Panc1 (cell line): ENCODE measurements around the gene STPG1. TPM values are rescaled to one million over a fixed set of nuclear protein-coding genes. Genes with fewer than 3 reads are reported as not detected.

Experiments
- ATAC-seq: fragments of 200-7000 bp; cut with Tn5 transposase; 2 replicates; pipeline ENCODE4 v1.9.1; 2020; ENCODE audit warnings: mild to moderate bottlenecking, moderate library complexity
- BruUV-seq: library from RNA; stranded (reverse); fragments of 400-500 nt; replicated peaks from 2 replicates; lab custom pipeline; 2021; lab: Mats Ljungman, UMichigan
- CTCF ChIA-PET: fragments of 300-600 bp; sonication (Branson Sonifier 250); formaldehyde crosslinking; loops from one replicate; lab custom pipeline; 2022; ENCODE audit warnings: antibody characterized with exemption; lab: Charles Lee
- POLR2A ChIA-PET: fragments of 300-600 bp; sonication (Branson Sonifier 250); formaldehyde crosslinking; loops from one replicate; lab custom pipeline; 2022; ENCODE audit warnings: antibody characterized with exemption; lab: Charles Lee
- DNase-seq: peaks from one replicate; pipeline ENCODE4 v3.0.0-alpha.2; 2010; ENCODE audit warnings: low read depth, low spot score
- H3K27ac ChIP-seq: 2 replicates; pipeline ENCODE4 v1.5.1; 2011; ENCODE audit warnings: mild to moderate bottlenecking, low read length, inconsistent platforms
- H3K27me3 ChIP-seq: fragments of 200-500 bp; sonication (Bioruptor generic); 2 replicates; pipeline ENCODE4 v1.6.0; 2014; ENCODE audit warnings: low read length, inconsistent platforms; ENCODE audit not compliant: control insufficient read depth, insufficient read depth
- H3K36me3 ChIP-seq: fragments of 200-500 bp; sonication (Bioruptor generic); 2 replicates; pipeline ENCODE4 v1.5.1; 2014; ENCODE audit warnings: inconsistent platforms, mild to moderate bottlenecking, low read length, moderate library complexity; ENCODE audit not compliant: control insufficient read depth, insufficient read depth
- H3K4me1 ChIP-seq: 2 replicates; pipeline ENCODE4 v1.5.1; 2011; ENCODE audit warnings: inconsistent platforms, mild to moderate bottlenecking, low read length, moderate library complexity; ENCODE audit not compliant: control insufficient read depth, insufficient read depth
- H3K4me3 ChIP-seq, 2 experiments: 2 replicates each; pipeline ENCODE4 v1.5.1; 2011 to 2012; ENCODE audit warnings: low read depth in 2 of 2, low read length in 2 of 2, mild to moderate bottlenecking in 2 of 2, inconsistent platforms in 1 of 2, moderate library complexity in 1 of 2
- H3K9me3 ChIP-seq: fragments of 200-500 bp; sonication (Bioruptor generic); 2 replicates; pipeline ENCODE4 v1.5.1; 2014; ENCODE audit warnings: low read depth, mild to moderate bottlenecking, inconsistent platforms, low read length, moderate library complexity; ENCODE audit not compliant: control insufficient read depth, insufficient read depth
- CTCF ChIP-seq: fragments of 450-650 bp; IDR thresholded peaks from 2 replicates; pipeline ENCODE4 v1.5.1; 2017; ENCODE audit warnings: mild to moderate bottlenecking
- POLR2AphosphoS5 ChIP-seq: IDR thresholded peaks from 2 replicates; pipeline ENCODE4 v1.6.1; 2012; ENCODE audit warnings: mild to moderate bottlenecking, low read depth, low read length, moderate library complexity
- REST ChIP-seq, 2 experiments: IDR thresholded peaks; 2 replicates each; pipeline ENCODE4 v1.6.1; 2011 to 2012; ENCODE audit warnings: low read depth in 2 of 2, control low read depth in 1 of 2, low read length in 1 of 2, mild to moderate bottlenecking in 1 of 2, moderate library complexity in 1 of 2; ENCODE audit not compliant: insufficient read depth in 1 of 2
- SIN3A ChIP-seq: IDR thresholded peaks from 2 replicates; pipeline ENCODE4 v1.6.1; 2012; ENCODE audit warnings: low read depth, mild to moderate bottlenecking, low read length, moderate library complexity, borderline replicate concordance; ENCODE audit not compliant: insufficient read depth
- TCF7L2 ChIP-seq: IDR thresholded peaks from 2 replicates; pipeline ENCODE4 v1.6.1; 2011; ENCODE audit warnings: mild to moderate bottlenecking, low read depth, low read length, inconsistent platforms
- in situ Hi-C: cut with HindIII; loops from 2 replicates; pipeline ENCODE4 v1.10.0; 2016; ENCODE audit warnings: low sequenced_read_pairs, low pct_unique_long_range_greater_than_20kb
- intact Hi-C: fragments of 100-400 bp; cut with micrococcal nuclease; formaldehyde crosslinking; loops from one replicate; pipeline ENCODE4 v1.10.0; 2022; ENCODE audit not compliant: unreplicated experiment
- total RNA-seq: library from RNA; stranded (reverse); gene quantifications from one replicate; pipeline ENCODE4 v1.2.1, GENCODE V29; 2021; ENCODE audit not compliant: unreplicated experiment

The STPG1 gene
- total RNA-seq, 1 experiment from 2014 or later, result 9.9 TPM

- Histone ChIP-seq H3K27ac (no peak overlapping the region), H3K4me3 (no peak overlapping the region), H3K36me3 (no peaks in the 10 kb centered on the region), H3K9me3 (no peaks in the 10 kb centered on the region), H3K4me1 (peaks cover 19% of the 10 kb centered on the region), H3K27me3 (no peaks in the 10 kb centered on the region)
- ChIA-PET POLR2A (interaction anchor here (0.6 kb wide), 1 partner anchor 44 kb away, joined by 3 read pairs; no protein-coding TSS in a partner anchor), CTCF (no interaction called here)
- intact Hi-C loops (no loop called here), in situ Hi-C loops (no loop called here)
- DNase-seq, result no peak
- BruUV-seq, result no TSS peak
- no peak for ATAC-seq
- TF ChIP-seq REST (IDR thresholded peaks at IDR 0.05; ENCODE audit: insufficient read depth in 1 of 2, low read depth in 2 of 2, low read length in 1 of 2) (no peak), POLR2AphosphoS5 (no peak), TCF7L2 (no peak), CTCF (no peak), SIN3A (no peak)
Measured at GRCh38 chr1:24362396-24362795, 51.2 kb downstream of the STPG1 start.

- in situ Hi-C loops (no loop called here), intact Hi-C loops (no loop called here)
- Histone ChIP-seq H3K27me3 (no peaks in the 10 kb centered on the region), H3K4me3 (no peak overlapping the region), H3K4me1 (peaks cover 19% of the 10 kb centered on the region), H3K9me3 (no peaks in the 10 kb centered on the region), H3K36me3 (no peaks in the 10 kb centered on the region), H3K27ac (no peak overlapping the region)
- BruUV-seq, result no TSS peak
- TF ChIP-seq TCF7L2 (no peak), POLR2AphosphoS5 (no peak), SIN3A (no peak), REST (IDR thresholded peaks at IDR 0.05; ENCODE audit: insufficient read depth in 1 of 2, low read depth in 2 of 2, low read length in 1 of 2) (no peak), CTCF (no peak)
- DNase-seq (no peak), ATAC-seq (no peak)
- ChIA-PET POLR2A (interaction anchor here (0.6 kb wide), 1 partner anchor 43 kb away, joined by 3 read pairs; no protein-coding TSS in a partner anchor), CTCF (no interaction called here)
Measured at GRCh38 chr1:24361811-24362210, 51.8 kb downstream of the STPG1 start.
